Keratinocyte (primary cell): ENCODE measurements around the gene SFSWAP. TPM values are rescaled to one million over a fixed set of nuclear protein-coding genes. Genes with fewer than 3 reads are reported as not detected.
A peak's percentile ranks its signal among the peaks of the same experiment; 100 is the strongest.

Experiments used
- DNase-seq: peaks from one replicate; pipeline ENCODE4 v3.0.0-alpha.2; 2011; ENCODE audit warnings: low read depth, missing footprints, low spot score
- FAIRE-seq: peaks from 2 replicates; lab custom pipeline; 2011; peaks lifted over from hg19 to GRCh38; lab: Jason Lieb, UNC
- H2AFZ ChIP-seq: 2 replicates; pipeline ENCODE4 v1.6.0; 2012; ENCODE audit warnings: low read length, control low read depth, inconsistent platforms; ENCODE audit not compliant: control insufficient read depth
- H3K27ac ChIP-seq: 2 replicates; pipeline ENCODE4 v1.5.1; 2011; ENCODE audit warnings: low read length; ENCODE audit not compliant: control insufficient read depth, insufficient read depth
- H3K27me3 ChIP-seq: 3 replicates; pipeline ENCODE4 v1.6.0; 2011; ENCODE audit warnings: low read length; ENCODE audit not compliant: control insufficient read depth, insufficient read depth; ENCODE audit errors: extremely low read depth
- H3K36me3 ChIP-seq, 2 experiments: 2 replicates in 1 of 2; 3 replicates in 1 of 2; pipeline ENCODE4 v1.5.1; 2011; ENCODE audit warnings: low read length in 2 of 2, mild to moderate bottlenecking in 1 of 2; ENCODE audit not compliant: control insufficient read depth in 2 of 2, insufficient read depth in 2 of 2; ENCODE audit errors: extremely low read depth in 1 of 2
- H3K4me1 ChIP-seq: 3 replicates; pipeline ENCODE4 v1.5.1; 2011; ENCODE audit warnings: low read length; ENCODE audit not compliant: control insufficient read depth, insufficient read depth; ENCODE audit errors: extremely low read depth
- H3K4me2 ChIP-seq: 3 replicates; pipeline ENCODE4 v1.6.0; 2011; ENCODE audit warnings: low read depth, low read length; ENCODE audit not compliant: control insufficient read depth, insufficient read depth; ENCODE audit errors: extremely low read depth
- H3K4me3 ChIP-seq, 3 experiments: fragments of 200-600 bp in 1 of 3; sonication (generic) in 1 of 3; 2 replicates in 2 of 3; 3 replicates in 1 of 3; pipeline ENCODE4 v1.5.1; 2011 to 2016; ENCODE audit warnings: low read length in 3 of 3, mild to moderate bottlenecking in 3 of 3, control low read depth in 2 of 3, inconsistent platforms in 1 of 3, low read depth in 1 of 3, mixed read lengths in 1 of 3, mixed run types in 1 of 3, moderate library complexity in 1 of 3; ENCODE audit not compliant: control insufficient read depth in 2 of 3, insufficient read depth in 2 of 3; ENCODE audit errors: extremely low read depth in 1 of 3
- H3K79me2 ChIP-seq: 2 replicates; pipeline ENCODE4 v1.6.0; 2012; ENCODE audit warnings: low read length; ENCODE audit not compliant: control insufficient read depth, insufficient read depth
- H3K9ac ChIP-seq: 3 replicates; pipeline ENCODE4 v1.6.0; 2011; ENCODE audit warnings: low read length; ENCODE audit not compliant: control insufficient read depth, insufficient read depth; ENCODE audit errors: extremely low read depth
- H3K9me1 ChIP-seq: 3 replicates; pipeline ENCODE4 v1.6.0; 2011; ENCODE audit warnings: low read length; ENCODE audit not compliant: control insufficient read depth, insufficient read depth; ENCODE audit errors: extremely low read depth
- H3K9me3 ChIP-seq: 2 replicates; pipeline ENCODE4 v1.5.1; 2012; ENCODE audit warnings: low read depth, low read length; ENCODE audit not compliant: control insufficient read depth
- H4K20me1 ChIP-seq: 3 replicates; pipeline ENCODE4 v1.6.0; 2011; ENCODE audit warnings: low read length; ENCODE audit not compliant: control insufficient read depth, insufficient read depth; ENCODE audit errors: extremely low read depth
- CTCF ChIP-seq, 3 experiments: IDR thresholded peaks in 1 of 3; conservative IDR thresholded peaks in 1 of 3; optimal IDR thresholded peaks in 1 of 3; 2 replicates in 2 of 3; 3 replicates in 1 of 3; pipeline versions ENCODE3 to v1.5.1; 2011; ENCODE audit warnings: low read length in 3 of 3, mild to moderate bottlenecking in 3 of 3, moderate library complexity in 2 of 3, control low read depth in 1 of 3, inconsistent platforms in 1 of 3; ENCODE audit not compliant: insufficient read depth in 2 of 3; ENCODE audit errors: extremely low read depth in 1 of 3
- EZH2 ChIP-seq: IDR thresholded peaks from one replicate; pipeline ENCODE4 v1.6.1; 2012; ENCODE audit warnings: inconsistent platforms, mild to moderate bottlenecking, low read length, moderate library complexity
- dilution Hi-C: fragments of 300-500 bp; cut with MboI; formaldehyde crosslinking; loops from one replicate; pipeline ENCODE4 v1.7.0; 2020; ENCODE audit warnings: low sequenced_read_pairs; ENCODE audit not compliant: extremely low pct_ligation_motif_present
- polyA plus RNA-seq, 5 experiments: library from polyadenylated mRNA; depleted of rRNA in 3 of 5; stranded (reverse) in 3 of 5; stranded (forward) in 1 of 5; unstranded in 1 of 5; fragments of >200 nt; gene quantifications; 1 replicate in 1 of 5; 2 replicates in 3 of 5; 3 replicates in 1 of 5; pipeline versions ENCODE4 v1.2.1 to v1.2.3, GENCODE V29; 2011 to 2012; ENCODE audit warnings: missing spikeins in 2 of 5, low read depth in 1 of 5, low replicate concordance in 1 of 5

Gene SFSWAP
- polyA plus RNA-seq, 1 donor (not counting 4 experiments of a cell fraction or from before 2014, with no cell fraction given) = 13.1 TPM

DNA sequence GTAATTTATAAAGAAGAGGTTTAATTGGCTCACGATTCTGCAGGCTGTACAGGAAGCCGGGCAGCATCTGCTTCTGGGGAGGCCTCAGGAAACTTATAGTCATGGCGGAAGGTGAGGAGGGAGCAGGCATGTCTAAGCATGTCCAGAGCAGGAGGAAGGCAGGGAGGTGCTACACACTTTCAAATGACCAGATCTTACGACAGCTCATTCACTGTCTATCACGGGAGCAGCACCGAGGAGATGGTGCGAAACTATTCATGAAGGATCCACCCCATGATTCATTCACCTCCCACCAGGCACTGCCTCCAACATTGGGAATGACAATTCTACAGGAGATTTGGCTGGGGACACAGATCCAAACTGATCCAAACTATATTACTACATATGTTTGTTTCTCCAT is 10.0 kb downstream of the SFSWAP start:
- Histone ChIP-seq H2AFZ (no peak overlapping the region), H3K79me2 (peaks cover 42% of the 10 kb centered on the region), H3K4me1 (no peaks in the 10 kb centered on the region), H3K27ac (no peak overlapping the region), H3K36me3 (peaks cover 25 to 44% of the 10 kb centered on the region in 2 experiments), H3K4me2 (no peak overlapping the region), H3K9me3 (peaks cover 2% of the 10 kb centered on the region), H4K20me1 (no peaks in the 10 kb centered on the region), H3K9me1 (no peaks in the 10 kb centered on the region), H3K4me3 (no peak overlapping the region), H3K9ac (no peak overlapping the region), H3K27me3 (no peaks in the 10 kb centered on the region)
- dilution Hi-C loops = no loop called here
- no peak for TF ChIP-seq EZH2
- no peak for TF ChIP-seq CTCF (optimal IDR thresholded peaks at IDR 0.05 in 1 of 3, IDR thresholded peaks at IDR 0.05 in 1 of 3, conservative IDR thresholded peaks at IDR 0.05 in 1 of 3; ENCODE audit: extremely low read depth in 1 of 3, insufficient read depth in 2 of 3, low read length in 3 of 3)
- peak; percentile 42 for DNase-seq
- FAIRE-seq = peak; percentile 90

GRCh38 chr12:131721548-131721947 is 10.7 kb downstream of the SFSWAP start:
- dilution Hi-C loops = no loop called here
- Histone ChIP-seq H3K4me3 (no peak overlapping the region), H3K9ac (no peak overlapping the region), H3K4me1 (no peaks in the 10 kb centered on the region), H3K9me3 (peaks cover 2% of the 10 kb centered on the region), H3K27me3 (no peaks in the 10 kb centered on the region), H4K20me1 (no peaks in the 10 kb centered on the region), H3K27ac (no peak overlapping the region), H3K36me3 (peaks cover 23 to 43% of the 10 kb centered on the region in 2 experiments), H3K4me2 (no peak overlapping the region), H2AFZ (no peak overlapping the region), H3K79me2 (peaks cover 41% of the 10 kb centered on the region), H3K9me1 (no peaks in the 10 kb centered on the region)
- TF ChIP-seq CTCF (optimal IDR thresholded peaks at IDR 0.05 in 1 of 3, IDR thresholded peaks at IDR 0.05 in 1 of 3, conservative IDR thresholded peaks at IDR 0.05 in 1 of 3; ENCODE audit: extremely low read depth in 1 of 3, insufficient read depth in 2 of 3, low read length in 3 of 3) = no peak
- no peak for FAIRE-seq
- no peak for DNase-seq
